Epithelial cell of esophagus (primary cell): ENCODE data around the gene LFNG.
"Not testable (repeated sequence)": the region's sequence is repeated elsewhere in the genome, so short reads cannot be mapped to it uniquely, and the experiment has no call there.

Source experiments
- DNase-seq: peaks from one replicate; pipeline ENCODE4 v3.0.0; 2010; ENCODE audit warnings: low read depth
- H3K4me3 ChIP-seq: 2 replicates; pipeline ENCODE4 v1.5.1; 2011; ENCODE audit warnings: mild to moderate bottlenecking, low read length, control low read depth
- CTCF ChIP-seq: IDR thresholded peaks from 2 replicates; pipeline ENCODE4 v1.5.1; 2011; ENCODE audit warnings: low read depth, mild to moderate bottlenecking, low read length, control low read depth, inconsistent platforms; ENCODE audit not compliant: insufficient read depth; ENCODE audit errors: missing control alignments

LFNG gene

GRCh38 chr7:2526659-2527504, 7.3 kb downstream of the LFNG start:
- TF ChIP-seq CTCF: no peak
- no peak overlapping the region for H3K4me3 ChIP-seq
- no peak for DNase-seq

- TF ChIP-seq CTCF: no peak
- no peak overlapping the region for H3K4me3 ChIP-seq
- peak; percentile 61 for DNase-seq
These were observed 8.2 kb downstream of the LFNG start for GRCh38 chr7:2527505-2528467.

GRCh38 chr7:2528481-2529095, 9.0 kb downstream of the LFNG start:
- H3K4me3 ChIP-seq: no peak overlapping the region
- no peak for TF ChIP-seq CTCF
- DNase-seq: no peak

- peak; percentile 35 for DNase-seq
- TF ChIP-seq CTCF: no peak
- H3K4me3 ChIP-seq: no peak overlapping the region
These were observed 9.8 kb downstream of the LFNG start for GRCh38 chr7:2529161-2530070.

- no peak overlapping the region for H3K4me3 ChIP-seq
- peak; percentile 37 for DNase-seq
- no peak for TF ChIP-seq CTCF
These were observed 10.8 kb downstream of the LFNG start for GRCh38 chr7:2530071-2530987.

GRCh38 chr7:2530994-2531795, 11.6 kb downstream of the LFNG start:
- not testable (repeated sequence) for DNase-seq, H3K4me3 ChIP-seq

- not testable (repeated sequence) for DNase-seq, H3K4me3 ChIP-seq
These were observed 12.2 kb downstream of the LFNG start for GRCh38 chr7:2531796-2532110.

GRCh38 chr7:2532199-2532772, 12.7 kb downstream of the LFNG start:
- not testable (repeated sequence) for H3K4me3 ChIP-seq

GRCh38 chr7:2532816-2533215, 13.2 kb downstream of the LFNG start:
- not testable (repeated sequence) for H3K4me3 ChIP-seq, DNase-seq

More at GRCh38 chr7:2532199-2532772, 12.7 kb downstream of the LFNG start:
- not testable (repeated sequence) for DNase-seq

GRCh38 chr7:2533566-2533965, 14.0 kb downstream of the LFNG start:
- DNase-seq, H3K4me3 ChIP-seq: not testable (repeated sequence)
